Measurements from ENCODE around the gene CSRP2.

The CSRP2 gene

DNA sequence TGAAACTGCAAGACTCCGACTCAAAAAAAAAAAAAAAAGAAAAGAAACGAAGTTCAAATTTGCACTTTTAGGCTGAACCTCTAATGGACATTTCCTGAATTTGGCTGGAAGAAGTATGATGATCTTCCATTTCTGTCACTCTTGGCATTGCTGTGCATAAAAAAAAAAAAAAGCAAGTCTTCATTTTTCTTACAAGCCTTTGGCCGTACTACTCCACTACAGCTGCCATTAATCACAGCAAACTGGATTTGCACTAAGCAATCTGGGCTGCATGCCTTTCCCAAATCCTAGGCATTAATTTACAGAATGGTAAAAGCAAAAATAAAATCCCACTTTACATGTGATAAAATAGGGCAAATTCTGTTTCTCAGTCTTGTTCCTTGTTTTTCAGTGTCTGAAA is 7.1 kb downstream of the CSRP2 start:
- no peak for TF ChIP-seq CTCF (conservative IDR thresholded peaks at IDR 0.05)
- no peak overlapping the region for H3K27ac ChIP-seq

DNA sequence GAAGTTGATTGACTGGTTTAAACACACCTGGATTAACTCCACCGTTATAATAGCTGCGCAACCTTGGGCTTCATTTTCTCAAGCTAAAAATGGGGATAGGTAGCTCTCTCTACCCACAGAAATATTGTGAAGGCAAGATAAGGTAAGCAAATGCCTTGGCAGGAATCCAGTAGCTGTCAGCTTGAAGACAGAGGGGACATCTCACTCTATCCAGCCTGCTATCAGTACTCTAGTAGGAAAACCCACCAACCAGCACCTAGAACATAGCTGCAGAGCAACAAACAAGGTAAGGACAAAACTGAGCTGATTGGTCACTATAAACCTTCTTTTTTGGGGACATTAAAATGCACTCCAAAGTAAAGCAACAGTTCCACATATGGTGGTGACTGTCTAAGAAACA is 7.7 kb downstream of the CSRP2 start:
- no peak overlapping the region for H3K27ac ChIP-seq
- TF ChIP-seq CTCF (conservative IDR thresholded peaks at IDR 0.05) = no peak

DNA sequence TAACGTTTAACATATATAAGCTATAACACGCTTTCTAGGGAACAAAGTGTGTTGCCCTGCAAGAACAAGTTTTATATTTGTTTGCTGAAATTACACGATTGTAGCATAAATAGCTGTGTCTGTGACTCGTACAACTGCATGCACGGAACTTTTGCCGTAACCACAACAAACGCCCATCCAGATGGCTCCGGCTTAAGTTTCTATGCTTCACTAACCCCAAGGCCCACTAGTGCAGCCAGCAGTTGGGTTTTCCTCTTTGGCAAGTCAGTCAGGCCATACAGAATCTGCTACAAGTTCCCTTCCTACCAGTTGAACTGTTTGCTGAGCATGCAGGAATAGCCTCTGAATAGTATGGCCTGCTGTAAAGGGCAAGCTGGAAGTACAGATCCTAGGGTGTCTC is 12.1 kb downstream of the CSRP2 start:
- TF ChIP-seq CTCF (conservative IDR thresholded peaks at IDR 0.05) = no peak
- no peak overlapping the region for H3K27ac ChIP-seq

DNA sequence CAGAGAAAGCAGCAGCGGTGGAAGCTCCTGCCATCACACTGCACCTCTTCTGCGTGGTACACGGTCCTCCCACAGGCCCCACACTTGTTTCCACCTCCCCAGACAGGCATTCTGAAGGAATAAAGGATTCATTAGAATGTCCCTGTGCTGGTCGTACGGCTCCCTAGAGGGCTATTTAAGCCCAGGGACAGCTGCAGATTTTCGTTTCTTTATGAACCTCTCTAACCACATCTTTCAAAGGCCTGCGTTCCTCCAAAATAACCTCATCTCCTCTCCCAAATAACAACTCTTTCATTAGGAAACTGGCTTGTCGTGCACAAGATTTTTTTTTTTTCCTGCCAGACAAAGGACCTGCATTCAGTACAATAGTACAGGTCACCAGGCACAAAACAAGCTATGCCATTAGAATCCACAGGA is 12.7 kb downstream of the CSRP2 start:
- no peak for TF ChIP-seq CTCF (conservative IDR thresholded peaks at IDR 0.05)

GRCh38 chr12:76864791-76865400 is 13.9 kb downstream of the CSRP2 start:
- no peak overlapping the region for H3K27ac ChIP-seq
- TF ChIP-seq CTCF (conservative IDR thresholded peaks at IDR 0.05) = no peak

More for the DNA sequence above, 12.7 kb downstream of the CSRP2 start:
- H3K27ac ChIP-seq = no peak overlapping the region

DNA sequence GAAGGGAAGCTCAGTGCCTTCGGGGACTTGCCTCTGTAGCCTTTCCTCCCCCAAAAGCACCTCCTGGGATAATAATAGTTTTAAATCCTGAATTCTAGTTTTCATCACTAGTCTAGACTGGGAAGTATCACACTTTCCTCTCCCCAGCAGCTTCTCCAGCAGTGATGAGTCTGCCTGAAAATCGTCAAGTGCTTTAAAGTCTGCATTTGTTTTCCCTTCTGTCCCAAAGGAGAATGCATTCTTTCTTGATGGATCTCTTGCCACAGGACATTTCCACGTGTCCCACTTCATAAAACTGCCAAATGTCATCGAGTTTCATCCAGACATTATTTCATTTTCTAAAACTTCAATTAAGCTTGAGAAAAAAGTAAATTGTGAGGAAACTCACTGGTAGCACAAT is 15.0 kb downstream of the CSRP2 start:
- H3K27ac ChIP-seq = no peak overlapping the region
- TF ChIP-seq CTCF (conservative IDR thresholded peaks at IDR 0.05) = no peak

GRCh38 chr12:76863005-76863670 is 15.7 kb downstream of the CSRP2 start:
- no peak overlapping the region for H3K27ac ChIP-seq
- no peak for TF ChIP-seq CTCF (conservative IDR thresholded peaks at IDR 0.05)
